Urinary bladder (tissue), 4 donors: ENCODE data around the gene ZNF346. TPM values are rescaled to one million over a fixed set of nuclear protein-coding genes. Genes with fewer than 3 reads are reported as not detected.
"Not testable (repeated sequence)": the region's sequence is repeated elsewhere in the genome, so short reads cannot be mapped to it uniquely, and the experiment has no call there.

Source experiments
- DNase-seq: peaks from one replicate; pipeline ENCODE4 v3.0.0-alpha.2; 2015; ENCODE audit errors: extremely low spot score
- H3K27ac ChIP-seq: one replicate; pipeline ENCODE4 v1.5.1; 2013; ENCODE audit warnings: low read depth, mild to moderate bottlenecking, moderate library complexity
- H3K36me3 ChIP-seq: one replicate; pipeline ENCODE4 v1.6.1; 2013; ENCODE audit warnings: mild to moderate bottlenecking, moderate library complexity; ENCODE audit not compliant: insufficient read depth
- H3K4me1 ChIP-seq: one replicate; pipeline ENCODE4 v1.6.1; 2013; ENCODE audit warnings: mild to moderate bottlenecking, moderate library complexity; ENCODE audit not compliant: insufficient read depth
- H3K4me3 ChIP-seq: one replicate; pipeline ENCODE4 v1.5.1; 2013; ENCODE audit warnings: low read depth, low read length
- WGBS: extraction: QIAGEN DNeasy Blood & Tissue Kit; methylation state at CpG from one replicate; pipeline ENCODE4 v1.1.7; 2013; 5-methylcytosine and 5-hydroxymethylcytosine counted together
- polyA plus RNA-seq: library from polyadenylated mRNA; stranded (reverse); fragments of 200-250 nt; gene quantifications from one replicate; pipeline ENCODE4 v1.2.3, GENCODE V29; 2013
- total RNA-seq: library from RNA; depleted of rRNA; stranded (reverse); fragments of >200 nt; gene quantifications from one replicate; pipeline ENCODE4 v1.2.3, GENCODE V29; 2014
- donor health status: healthy with polysubstance abuse.
- donor health status: healthy.

ZNF346 gene
- total and polyA plus RNA-seq, 2 donors: 12.4 to 21.8 TPM

DNA sequence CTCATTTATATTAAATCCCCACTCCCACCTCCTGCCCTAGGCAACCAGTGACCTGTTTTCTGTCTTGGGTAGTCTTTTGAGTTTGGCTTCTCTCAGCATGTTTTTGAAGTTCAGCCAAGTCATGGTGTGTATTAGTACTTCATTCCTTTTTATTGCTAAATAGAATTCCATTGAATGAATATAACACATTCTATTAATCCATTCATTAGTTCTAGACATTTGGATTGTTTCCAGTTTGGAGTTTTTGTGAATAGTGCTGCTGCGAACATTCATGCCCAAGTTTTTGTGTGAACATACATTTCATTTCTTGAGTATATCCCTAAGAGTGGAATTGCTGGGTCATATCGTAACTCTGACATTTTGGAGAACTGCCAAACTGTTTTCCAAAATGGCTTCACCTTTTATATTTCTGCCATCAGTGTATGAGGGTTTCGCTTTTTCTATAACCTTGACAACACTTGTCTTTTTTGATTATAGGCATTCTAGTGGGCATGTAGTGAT lies 2.7 kb downstream of the ZNF346 start:
- Histone ChIP-seq H3K27ac (no peak overlapping the region), H3K4me1 (no peaks in the 10 kb centered on the region), H3K4me3 (no peak overlapping the region), H3K36me3 (no peaks in the 10 kb centered on the region)
- WGBS: 74% methylated on average over 3 of the region's 3 CpGs
- DNase-seq: no peak

DNA sequence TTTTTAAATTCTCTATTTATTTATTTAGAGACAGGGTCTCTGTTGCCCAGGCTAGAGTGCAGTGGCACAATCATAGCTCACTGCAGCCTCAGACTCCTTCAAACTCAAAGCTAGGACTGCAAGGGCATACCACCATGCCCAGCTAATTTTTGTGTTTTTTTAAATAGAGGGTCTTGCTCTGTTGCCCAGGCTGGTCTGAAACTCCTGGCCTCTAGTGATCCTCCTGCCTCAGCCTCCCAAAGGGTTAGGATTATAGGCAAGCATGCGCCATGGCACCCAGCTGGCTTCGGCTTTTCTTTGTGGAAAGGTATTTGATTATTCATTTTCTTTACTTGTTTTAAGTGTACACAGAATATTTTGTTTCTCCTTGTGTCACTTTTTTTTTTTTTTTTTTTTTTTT lies 5.2 kb downstream of the ZNF346 start:
- 96% methylated on average over 2 of the region's 2 CpGs for WGBS
- DNase-seq: no peak
- Histone ChIP-seq H3K4me3 (no peak overlapping the region), H3K27ac (no peak overlapping the region), H3K36me3 (no peaks in the 10 kb centered on the region), H3K4me1 (no peaks in the 10 kb centered on the region)

DNA sequence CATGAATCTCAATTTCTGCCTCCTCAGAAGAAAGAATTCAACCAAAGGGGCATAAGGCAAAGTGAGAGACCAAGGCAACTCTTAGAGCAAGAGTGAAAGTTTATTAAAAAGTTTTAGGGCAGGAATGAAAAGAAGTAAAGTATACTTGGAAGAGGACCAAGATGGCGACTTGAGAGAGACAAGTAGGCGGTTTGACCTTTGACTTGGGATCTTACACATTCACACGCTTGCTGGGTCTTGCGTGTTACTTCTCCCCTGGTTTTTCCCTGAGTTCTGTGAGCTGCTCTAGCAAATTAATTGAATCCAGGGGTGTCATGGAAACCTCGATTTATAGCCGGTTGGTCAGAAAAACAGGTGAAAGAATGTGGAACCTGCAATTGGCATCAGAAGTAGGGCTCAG lies 7.0 kb downstream of the ZNF346 start:
- Histone ChIP-seq H3K36me3 (no peaks in the 10 kb centered on the region), H3K4me1 (no peaks in the 10 kb centered on the region), H3K27ac (no peak overlapping the region), H3K4me3 (no peak overlapping the region)
- WGBS: 95% methylated on average over 6 of the region's 6 CpGs
- no peak for DNase-seq

DNA sequence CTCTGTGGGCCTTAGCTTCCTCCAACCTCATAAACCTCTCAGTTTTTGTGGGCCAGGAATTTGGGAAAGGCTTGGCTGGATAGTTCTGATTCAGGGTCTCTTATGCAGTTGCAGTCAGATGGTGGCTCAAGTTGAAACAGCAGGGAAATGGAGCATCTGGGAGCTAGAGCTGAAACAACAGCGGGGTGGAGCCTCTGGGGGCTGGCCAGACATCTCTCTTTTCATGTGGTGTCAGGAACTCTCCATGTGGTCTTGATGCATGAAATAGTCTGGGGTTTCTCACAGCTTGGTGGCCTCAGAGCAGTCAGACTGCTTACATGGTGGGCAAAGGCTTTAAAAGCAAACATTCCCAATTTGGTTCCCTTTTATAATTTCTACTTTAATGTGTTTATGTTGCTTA lies 13.5 kb downstream of the ZNF346 start:
- H3K4me3 ChIP-seq: no peak overlapping the region
- H3K36me3 ChIP-seq: no peaks in the 10 kb centered on the region
- no peak overlapping the region for H3K27ac ChIP-seq
- 52% methylated on average over 1 of the region's 1 CpG for WGBS
- no peaks in the 10 kb centered on the region for H3K4me1 ChIP-seq
- DNase-seq: no peak

DNA sequence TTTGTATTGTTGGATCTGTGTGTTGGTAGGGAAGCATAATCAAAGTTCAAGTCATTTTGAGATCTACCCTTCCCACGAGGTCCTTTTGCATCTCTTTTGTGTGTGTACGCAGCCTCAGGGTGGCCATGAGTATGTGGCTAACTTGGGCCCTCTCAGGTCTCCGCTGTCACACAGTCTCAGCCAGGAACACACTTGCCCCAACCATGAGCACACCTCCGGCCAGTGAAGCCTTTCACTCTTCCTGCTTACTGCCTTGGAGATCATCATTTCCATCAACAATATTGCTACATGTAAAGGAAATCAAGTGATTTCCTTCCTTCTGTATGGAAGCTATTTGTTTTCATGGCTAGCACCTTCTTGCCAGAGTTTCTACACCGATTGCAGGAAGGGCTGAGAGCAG lies 13.9 kb downstream of the ZNF346 start:
- DNase-seq: no peak
- H3K4me1 ChIP-seq: no peaks in the 10 kb centered on the region

DNA sequence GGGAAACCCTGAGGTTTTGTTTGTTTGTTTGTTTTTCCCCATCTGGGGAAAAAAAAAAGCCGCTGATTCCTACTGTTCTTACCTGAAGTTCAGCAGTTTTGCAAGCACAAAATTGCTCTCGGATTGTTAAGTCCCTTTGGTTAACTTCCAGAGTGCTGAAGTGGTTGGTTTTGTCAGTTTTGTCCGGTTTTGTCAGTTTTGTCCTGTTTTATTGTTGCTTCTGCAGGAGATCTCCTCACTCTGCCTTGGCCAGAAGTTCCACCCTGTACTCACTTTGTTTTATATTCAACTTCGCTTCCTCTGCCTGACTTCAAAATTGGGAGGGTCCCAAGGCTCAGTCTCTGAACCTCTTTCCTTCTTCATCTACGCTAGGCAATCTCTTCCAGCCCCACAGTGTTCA lies 14.4 kb downstream of the ZNF346 start:
- WGBS: 78% methylated on average over 5 of the region's 5 CpGs
- no peaks in the 10 kb centered on the region for H3K4me1 ChIP-seq

More for the DNA sequence above, 13.9 kb downstream of the ZNF346 start:
- Histone ChIP-seq H3K4me3 (no peak overlapping the region), H3K27ac (no peak overlapping the region), H3K36me3 (no peaks in the 10 kb centered on the region)
- WGBS: 71% methylated on average over 5 of the region's 5 CpGs

DNA sequence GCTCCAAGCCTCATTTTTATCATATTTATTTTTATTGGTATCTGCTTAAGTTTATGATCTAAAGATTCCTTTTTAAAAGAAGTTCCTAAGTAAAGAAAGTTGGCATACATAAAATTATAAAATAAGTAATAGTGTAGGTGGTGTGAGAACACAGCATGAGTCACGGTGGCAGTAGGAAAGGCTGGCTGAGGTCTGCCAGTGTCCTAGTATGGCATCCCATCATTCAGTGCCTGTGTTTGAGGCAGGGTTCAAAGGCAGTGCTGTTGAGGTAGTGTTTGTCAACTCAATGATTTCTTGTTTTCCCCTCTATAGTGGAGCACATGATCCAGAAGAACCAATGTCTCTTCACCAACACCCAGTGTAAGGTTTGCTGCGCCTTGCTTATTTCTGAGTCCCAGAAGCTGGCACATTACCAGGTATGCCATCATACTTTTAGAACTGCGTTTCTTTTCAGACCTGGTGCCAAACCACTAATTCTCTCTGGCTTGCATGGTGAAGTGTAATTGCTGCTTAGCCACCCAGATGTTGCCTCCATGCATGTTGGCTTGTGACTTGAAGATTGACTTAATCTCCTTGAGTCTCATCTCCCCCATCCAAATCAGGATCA lies 18.4 kb downstream of the ZNF346 start:
- no peaks in the 10 kb centered on the region for H3K4me1 ChIP-seq
- no peak overlapping the region for H3K4me3 ChIP-seq
- peaks cover 3% of the 10 kb centered on the region for H3K36me3 ChIP-seq
- no peak overlapping the region for H3K27ac ChIP-seq
- 64% methylated on average over 3 of the region's 3 CpGs for WGBS
- no peak for DNase-seq

More for the DNA sequence above, 14.4 kb downstream of the ZNF346 start:
- Histone ChIP-seq H3K4me3 (no peak overlapping the region), H3K36me3 (no peaks in the 10 kb centered on the region), H3K27ac (no peak overlapping the region)
- no peak for DNase-seq

DNA sequence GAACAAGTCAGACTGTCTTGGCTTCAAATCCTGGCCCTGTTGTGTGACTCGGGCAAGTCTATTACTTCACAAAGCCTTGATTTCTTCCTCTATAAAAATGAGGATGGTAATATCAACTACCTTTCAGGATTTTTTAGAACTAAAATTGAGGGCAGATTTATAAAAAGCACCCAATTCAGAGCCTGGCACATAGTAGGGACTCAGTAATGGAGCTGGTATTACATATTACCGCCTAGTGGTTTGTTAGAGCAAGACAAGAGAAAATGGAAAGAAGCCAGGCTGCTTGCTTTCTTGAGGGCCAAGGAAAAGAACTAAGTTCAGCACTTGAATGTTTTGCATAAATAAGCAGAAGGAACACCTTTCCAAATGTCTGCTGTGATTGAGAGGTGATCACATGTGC lies 19.4 kb downstream of the ZNF346 start:
- no peak overlapping the region for H3K27ac ChIP-seq
- H3K36me3 ChIP-seq: peaks cover 3% of the 10 kb centered on the region
- 98% methylated on average over 2 of the region's 2 CpGs for WGBS
- no peak overlapping the region for H3K4me3 ChIP-seq
- no peaks in the 10 kb centered on the region for H3K4me1 ChIP-seq
- no peak for DNase-seq

DNA sequence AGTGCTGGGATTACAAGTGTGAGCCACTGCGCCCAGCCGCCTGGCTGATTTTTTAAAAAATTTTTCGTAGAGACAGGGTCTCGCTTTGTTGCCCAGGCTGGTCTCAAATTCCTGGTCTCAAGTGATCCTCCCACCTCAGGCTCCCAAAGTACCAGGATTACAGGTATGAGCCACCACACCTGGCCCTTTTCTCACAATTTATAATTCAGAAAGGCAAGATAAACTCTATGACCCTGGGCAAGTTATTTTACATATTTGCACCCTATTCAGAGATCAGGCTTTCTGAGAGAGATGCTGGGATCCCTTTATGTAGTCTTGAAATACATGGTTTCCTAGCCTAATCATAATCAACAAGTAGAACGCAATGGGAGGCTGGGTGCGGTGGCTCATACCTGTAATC lies 20.6 kb downstream of the ZNF346 start:
- WGBS: 98% methylated on average over 6 of the region's 6 CpGs
- no peak for DNase-seq
- H3K4me1 ChIP-seq: no peaks in the 10 kb centered on the region
- no peak overlapping the region for H3K27ac ChIP-seq
- no peak overlapping the region for H3K4me3 ChIP-seq
- peaks cover 4% of the 10 kb centered on the region for H3K36me3 ChIP-seq

DNA sequence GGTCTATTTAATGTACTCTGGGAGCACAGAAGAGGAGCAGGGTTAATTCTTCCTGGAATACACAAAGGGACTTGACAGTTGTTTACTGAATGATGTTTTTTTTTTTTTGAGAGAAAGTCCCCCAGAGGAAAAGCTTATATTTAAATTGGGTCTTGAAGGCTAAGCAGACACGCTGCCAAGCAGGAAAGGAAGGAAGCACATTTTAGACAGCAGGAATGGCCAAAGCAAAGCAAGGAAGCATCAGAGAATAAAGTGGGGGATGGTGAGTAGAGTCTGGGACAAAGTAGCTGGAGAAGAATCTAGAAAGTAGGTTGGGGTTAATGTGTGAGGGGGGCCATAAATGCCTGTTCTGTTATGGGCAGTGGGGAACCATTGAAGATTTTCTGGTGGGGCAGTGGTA lies 21.5 kb downstream of the ZNF346 start:
- Histone ChIP-seq H3K36me3 (peaks cover 4% of the 10 kb centered on the region), H3K4me1 (no peaks in the 10 kb centered on the region), H3K4me3 (no peak overlapping the region), H3K27ac (no peak overlapping the region)
- no peak for DNase-seq
- 75% methylated on average over 1 of the region's 1 CpG for WGBS

DNA sequence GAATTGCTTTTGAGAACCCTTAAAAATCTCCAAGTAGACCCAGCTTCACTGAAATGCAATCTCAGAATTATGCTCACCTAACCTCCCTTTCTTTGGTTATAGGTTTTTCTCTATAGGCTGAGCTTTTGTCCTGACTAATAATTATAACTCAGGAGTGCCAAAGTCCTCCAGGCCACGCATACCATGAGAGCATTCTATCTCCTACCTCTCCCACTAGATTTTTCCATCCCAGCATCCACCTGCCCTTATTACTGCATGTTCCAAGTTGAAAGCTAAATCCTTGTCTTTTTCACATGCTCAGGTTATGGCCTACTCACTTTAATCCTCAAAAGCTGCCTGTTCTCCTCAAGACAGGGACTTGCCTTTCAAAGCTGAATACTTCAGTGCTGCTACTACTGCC lies 22.1 kb downstream of the ZNF346 start:
- H3K36me3 ChIP-seq: peaks cover 4% of the 10 kb centered on the region
- H3K27ac ChIP-seq: no peak overlapping the region
- 97% methylated on average over 1 of the region's 1 CpG for WGBS
- no peak for DNase-seq
- no peaks in the 10 kb centered on the region for H3K4me1 ChIP-seq
- no peak overlapping the region for H3K4me3 ChIP-seq

DNA sequence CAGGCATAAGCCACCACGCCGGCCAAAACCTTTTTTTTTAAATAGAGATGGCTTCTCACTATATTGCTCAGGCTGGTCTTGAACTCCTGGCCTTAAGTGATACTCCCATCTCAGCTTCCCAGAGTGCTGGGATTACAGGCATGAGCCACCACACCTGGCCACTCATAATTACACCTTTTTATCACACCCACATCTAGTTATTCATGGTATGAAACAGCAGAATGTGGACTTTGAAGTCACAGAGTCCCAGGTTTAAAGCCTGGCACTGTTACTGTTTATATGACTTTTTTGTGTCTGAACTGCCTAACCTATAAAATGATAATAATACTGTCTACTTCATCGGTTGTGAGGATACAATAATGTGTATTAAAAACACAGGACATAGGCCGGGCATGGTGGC lies 23.1 kb downstream of the ZNF346 start:
- Histone ChIP-seq H3K27ac (no peak overlapping the region), H3K4me1 (no peaks in the 10 kb centered on the region), H3K4me3 (no peak overlapping the region), H3K36me3 (peaks cover 4% of the 10 kb centered on the region)
- DNase-seq: no peak
- 89% methylated on average over 4 of the region's 4 CpGs for WGBS

DNA sequence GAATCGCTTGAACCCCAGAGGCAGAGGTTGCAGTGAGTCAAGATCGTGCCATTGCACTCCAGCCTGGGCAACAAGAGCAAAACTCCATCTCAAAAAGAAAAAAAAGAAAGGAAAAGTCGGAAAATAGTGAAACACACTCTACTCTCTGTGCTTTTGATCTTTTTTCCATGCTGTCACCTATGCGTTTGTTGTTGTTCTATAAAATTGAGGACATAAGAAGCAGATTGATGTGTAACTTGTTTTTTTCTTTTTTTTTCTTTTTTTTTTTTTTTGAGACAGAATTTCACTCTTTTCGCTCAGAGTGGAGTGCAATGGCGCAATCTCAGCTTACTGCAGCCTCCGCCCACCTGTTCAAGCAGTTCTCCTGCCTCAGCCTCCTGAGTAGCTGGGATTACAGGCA lies 26.0 kb downstream of the ZNF346 start:
- not testable (repeated sequence) for H3K27ac ChIP-seq, H3K36me3 ChIP-seq, H3K4me1 ChIP-seq, DNase-seq, H3K4me3 ChIP-seq
- 96% methylated on average over 7 of the region's 7 CpGs for WGBS

DNA sequence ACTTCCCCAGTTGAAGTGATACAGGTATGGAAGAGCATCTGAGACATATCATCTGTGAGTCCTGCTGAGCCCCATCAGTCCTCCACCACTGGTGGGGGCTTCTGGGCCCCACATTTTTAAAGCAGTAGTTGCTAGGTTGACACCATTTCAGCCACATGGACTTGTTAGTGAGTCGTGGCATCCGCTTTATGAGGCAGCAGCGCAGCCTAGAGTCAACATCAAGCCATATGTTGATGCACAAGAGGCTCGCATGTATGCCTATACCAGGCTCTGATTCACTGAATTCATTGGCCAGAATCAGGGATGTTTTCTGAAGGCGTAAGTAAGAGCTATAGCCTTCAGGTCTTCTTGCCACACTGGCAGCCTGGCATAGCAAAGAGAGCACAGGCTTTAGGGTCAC lies 26.8 kb downstream of the ZNF346 start:
- H3K27ac ChIP-seq: no peak overlapping the region
- H3K36me3 ChIP-seq: peaks cover 1% of the 10 kb centered on the region
- H3K4me3 ChIP-seq: no peak overlapping the region
- no peak for DNase-seq
- WGBS: 91% methylated on average over 5 of the region's 5 CpGs
- H3K4me1 ChIP-seq: no peaks in the 10 kb centered on the region
